Stimulated activated naive CD4-positive, alpha-beta T cell (primary cell): ENCODE measurements around the gene PLD4.
"Not testable (repeated sequence)": the region's sequence is repeated elsewhere in the genome, so short reads cannot be mapped to it uniquely, and the experiment has no call there.

Experiments used
- DNase-seq, 6 experiments: peaks; one replicate each; lab custom pipeline; 2025; lab: John Stamatoyannopoulos, UW

Gene PLD4

GRCh38 chr14:104941508-104942365 is 17.1 kb downstream of the PLD4 start:
- no peak for DNase-seq

- DNase-seq: no peak
Observed at GRCh38 chr14:104942586-104942985, 17.9 kb downstream of the PLD4 start.

GRCh38 chr14:104943216-104944015 is 18.7 kb downstream of the PLD4 start:
- DNase-seq: not testable (repeated sequence)

- DNase-seq: not testable (repeated sequence)
Observed at GRCh38 chr14:104944016-104944308, 19.3 kb downstream of the PLD4 start.

GRCh38 chr14:104944436-104945205 is 19.9 kb downstream of the PLD4 start:
- not testable (repeated sequence) for DNase-seq

- not testable (repeated sequence) for DNase-seq
Observed at GRCh38 chr14:104945266-104945665, 20.6 kb downstream of the PLD4 start.

GRCh38 chr14:104945986-104946965 is 21.6 kb downstream of the PLD4 start:
- DNase-seq: not testable (repeated sequence)

GRCh38 chr14:104947201-104947600 is 22.5 kb downstream of the PLD4 start:
- not testable (repeated sequence) for DNase-seq

GRCh38 chr14:104947881-104948735 is 23.4 kb downstream of the PLD4 start:
- DNase-seq: not testable (repeated sequence)

GRCh38 chr14:104948736-104949031 is 24.0 kb downstream of the PLD4 start:
- DNase-seq: no peak

GRCh38 chr14:104949406-104949955 is 24.8 kb downstream of the PLD4 start:
- not testable (repeated sequence) for DNase-seq

- no peak for DNase-seq
Observed at GRCh38 chr14:104950021-104950420, 25.3 kb downstream of the PLD4 start.

- DNase-seq: not testable (repeated sequence)
Observed at GRCh38 chr14:104950701-104951100, 26.0 kb downstream of the PLD4 start.

- DNase-seq: not testable (repeated sequence)
Observed at GRCh38 chr14:104951863-104952657, 27.4 kb downstream of the PLD4 start.

- no peak for DNase-seq
Observed at GRCh38 chr14:104953097-104953496, 28.4 kb downstream of the PLD4 start.

GRCh38 chr14:104953896-104954656 is 29.4 kb downstream of the PLD4 start:
- no peak for DNase-seq

- DNase-seq: no peak
Observed at GRCh38 chr14:104954746-104955395, 30.2 kb downstream of the PLD4 start.

- no peak for DNase-seq
Observed at GRCh38 chr14:104955396-104955770, 30.7 kb downstream of the PLD4 start.
